Activated T-cell treated with anti-CD3 and anti-CD28 coated beads, Interleukin-2, amount 50 U/mL, for 1 hour (primary cell): Measurements from ENCODE around the gene DKK2.
"Not testable (repeated sequence)": the region's sequence is repeated elsewhere in the genome, so short reads cannot be mapped to it uniquely, and the experiment has no call there.

Source experiments
- DNase-seq: peaks from one replicate; pipeline ENCODE4 v3.0.0-alpha.2; 2020

Gene DKK2

GRCh38 chr4:107011312-107011711 is 24.8 kb downstream of the DKK2 start:
- no peak for DNase-seq

- DNase-seq: no peak
Measured at GRCh38 chr4:107009196-107009968, 26.7 kb downstream of the DKK2 start.

GRCh38 chr4:107008115-107008514 is 28.0 kb downstream of the DKK2 start:
- no peak for DNase-seq

- DNase-seq: no peak
Measured at GRCh38 chr4:107006218-107006617, 29.9 kb downstream of the DKK2 start.

GRCh38 chr4:106996490-106996889 is 39.6 kb downstream of the DKK2 start:
- DNase-seq: no peak

- DNase-seq: no peak
Measured at GRCh38 chr4:106993827-106994226, 42.3 kb downstream of the DKK2 start.

GRCh38 chr4:106987311-106987710 is 48.8 kb downstream of the DKK2 start:
- no peak for DNase-seq

GRCh38 chr4:106986486-106986885 is 49.6 kb downstream of the DKK2 start:
- no peak for DNase-seq

- no peak for DNase-seq
Measured at GRCh38 chr4:106985830-106986229, 50.3 kb downstream of the DKK2 start.

GRCh38 chr4:106982711-106983211 is 53.4 kb downstream of the DKK2 start:
- DNase-seq: no peak

- no peak for DNase-seq
Measured at GRCh38 chr4:106981431-106981830, 54.7 kb downstream of the DKK2 start.

GRCh38 chr4:106979476-106979875 is 56.6 kb downstream of the DKK2 start:
- DNase-seq: no peak

GRCh38 chr4:106978046-106978774 is 57.9 kb downstream of the DKK2 start:
- DNase-seq: no peak

GRCh38 chr4:106971636-106972035 is 64.5 kb downstream of the DKK2 start:
- no peak for DNase-seq

GRCh38 chr4:106967892-106968291 is 68.2 kb downstream of the DKK2 start:
- no peak for DNase-seq

- no peak for DNase-seq
Measured at GRCh38 chr4:106953036-106953705, 82.9 kb downstream of the DKK2 start.

- no peak for DNase-seq
Measured at GRCh38 chr4:106951891-106952290, 84.2 kb downstream of the DKK2 start.

GRCh38 chr4:106941841-106942240 is 94.3 kb downstream of the DKK2 start:
- no peak for DNase-seq

- DNase-seq: no peak
Measured at GRCh38 chr4:106930522-106930921, 105.6 kb downstream of the DKK2 start.

- no peak for DNase-seq
Measured at GRCh38 chr4:106929248-106929647, 106.9 kb downstream of the DKK2 start.

- DNase-seq: no peak
Measured at GRCh38 chr4:106914223-106914622, 121.9 kb downstream of the DKK2 start.

- DNase-seq: no peak
Measured at GRCh38 chr4:106909486-106910188, 126.5 kb downstream of the DKK2 start.

- not testable (repeated sequence) for DNase-seq
Measured at GRCh38 chr4:106908049-106908448, 128.1 kb downstream of the DKK2 start.
